ELR (cell line): Measurements from ENCODE around the gene STEAP4.
A peak's percentile ranks its signal among the peaks of the same experiment; 100 is the strongest.

Experiments
- DNase-seq: peaks from one replicate; pipeline ENCODE4 v3.0.0-alpha.2; 2015; ENCODE audit warnings: low read depth

STEAP4 gene

DNA sequence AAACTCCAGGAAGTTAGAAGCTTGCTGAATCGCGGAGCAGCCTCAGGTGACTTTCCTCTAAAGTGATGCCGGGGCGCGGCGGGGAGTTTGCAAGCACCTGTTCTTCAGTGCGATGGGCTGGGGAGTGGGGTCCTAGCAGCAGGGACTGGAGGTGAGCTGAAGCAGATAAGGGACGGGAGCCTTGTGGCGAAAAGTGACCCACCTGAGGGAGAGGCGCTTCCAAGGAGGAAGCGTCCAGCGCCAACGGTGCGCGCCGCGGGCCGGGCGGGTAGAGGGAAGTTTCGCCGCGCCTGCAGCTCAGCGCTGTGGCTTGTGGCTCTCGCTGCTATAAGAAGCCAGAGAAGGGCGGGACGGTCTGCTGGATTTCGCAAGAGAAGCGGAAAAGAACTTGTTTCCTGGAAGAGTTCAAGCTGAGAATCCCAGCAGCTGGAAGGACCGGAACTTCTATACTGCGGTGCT, at the start of gene STEAP4:
Gene STEAP4, minus strand, starts transcription at position 305 of the 459 bp plus-strand sequence. CDS start 22,625 bp downstream, outside the sequence.
- DNase-seq, result peak; percentile 4

DNA sequence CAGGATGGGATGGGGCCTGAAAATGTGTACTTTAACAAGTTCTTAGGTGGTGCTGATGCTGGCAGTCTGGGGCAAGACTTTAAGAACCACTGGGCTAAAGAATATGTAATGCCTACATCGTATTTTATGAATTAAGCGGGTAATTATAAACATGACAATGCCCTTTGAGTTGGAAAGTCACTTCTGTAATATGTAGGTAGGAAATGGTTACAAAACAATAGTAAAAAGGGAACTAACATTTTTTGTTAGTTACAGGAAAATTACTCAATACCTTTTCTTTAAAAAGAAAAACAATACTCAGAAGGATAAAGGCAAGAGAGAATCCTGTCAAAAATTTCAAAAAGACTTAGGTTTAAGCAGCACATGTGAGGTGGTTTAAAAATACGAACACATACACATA, 48.3 kb upstream of the STEAP4 start:
- DNase-seq, result no peak

DNA sequence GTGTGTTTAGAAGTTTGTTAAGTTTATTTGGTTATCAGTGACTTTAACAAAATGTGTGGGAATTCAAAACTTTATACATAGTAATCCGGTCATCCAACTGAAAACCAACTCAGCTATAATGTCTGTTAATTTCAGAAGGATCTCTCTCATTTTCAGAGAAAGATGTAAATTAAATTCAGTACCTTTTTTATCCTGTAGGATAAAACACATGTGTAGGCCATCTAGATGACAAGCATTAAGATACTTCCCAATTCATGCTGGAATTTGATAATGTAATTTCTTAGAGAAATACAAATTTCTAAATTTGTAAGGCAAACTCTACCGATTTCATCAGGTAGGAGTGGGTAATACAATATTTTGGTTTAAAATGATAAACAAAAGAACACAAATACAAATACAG, 43.4 kb upstream of the STEAP4 start:
- DNase-seq, result no peak

DNA sequence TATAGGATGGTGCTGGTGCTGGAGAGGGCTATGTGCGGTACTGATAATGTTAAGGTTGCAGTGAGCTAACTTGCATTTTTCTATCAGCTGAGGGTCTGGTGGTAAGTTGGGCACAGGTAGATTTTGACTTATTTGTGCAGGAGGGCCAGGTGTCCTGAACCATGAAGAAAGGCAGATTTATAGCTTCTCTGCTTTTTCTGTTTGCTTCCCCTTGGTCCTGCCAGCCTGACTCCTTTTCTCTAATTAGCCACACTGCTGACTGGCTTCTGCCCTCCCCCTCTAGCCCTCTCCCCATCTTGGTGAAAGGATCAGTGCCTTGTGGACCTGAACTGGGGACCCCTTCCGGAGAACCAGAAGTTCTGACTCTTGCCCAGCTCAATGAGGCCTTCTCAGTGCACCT, 40.8 kb upstream of the STEAP4 start:
- no peak for DNase-seq

DNA sequence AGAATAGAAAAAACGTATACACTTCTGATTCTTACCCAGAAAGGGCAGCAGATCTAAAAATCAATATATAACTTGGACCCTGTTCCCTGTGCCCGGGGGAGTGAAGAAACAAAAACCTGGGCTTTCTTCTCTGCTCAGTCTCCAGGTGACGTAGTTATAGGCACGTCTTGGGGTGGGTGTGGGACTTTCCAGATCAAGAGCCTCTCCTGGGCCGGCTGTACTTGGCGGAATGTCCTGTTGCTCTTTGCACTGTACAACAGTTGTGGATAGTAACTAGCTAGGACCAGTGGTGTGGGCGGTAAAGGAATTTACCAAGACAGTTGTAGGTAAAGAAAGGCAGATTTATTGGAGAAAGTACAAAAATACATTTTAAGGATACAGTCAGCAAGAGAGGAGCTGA, 40.4 kb upstream of the STEAP4 start:
- no peak for DNase-seq

DNA sequence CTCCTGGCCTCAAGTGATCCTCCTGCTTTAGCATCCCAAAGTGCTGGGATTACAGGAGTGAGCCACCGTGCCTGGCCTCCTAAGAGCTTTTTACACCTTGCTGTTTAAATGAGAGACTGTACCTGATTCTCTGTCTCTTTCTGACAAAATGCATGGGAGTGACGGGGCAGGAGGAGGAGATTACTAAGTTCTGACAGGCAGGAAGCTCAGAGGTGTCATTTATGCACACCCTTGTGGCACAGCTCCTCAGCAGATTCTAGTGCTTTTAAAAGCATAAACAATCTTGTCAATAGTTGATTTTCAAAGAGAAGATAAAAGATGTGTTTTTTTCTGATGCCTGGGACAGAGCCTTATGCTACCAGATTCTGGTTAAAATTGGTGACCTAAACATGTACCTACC, 39.7 kb upstream of the STEAP4 start:
- DNase-seq, result no peak

DNA sequence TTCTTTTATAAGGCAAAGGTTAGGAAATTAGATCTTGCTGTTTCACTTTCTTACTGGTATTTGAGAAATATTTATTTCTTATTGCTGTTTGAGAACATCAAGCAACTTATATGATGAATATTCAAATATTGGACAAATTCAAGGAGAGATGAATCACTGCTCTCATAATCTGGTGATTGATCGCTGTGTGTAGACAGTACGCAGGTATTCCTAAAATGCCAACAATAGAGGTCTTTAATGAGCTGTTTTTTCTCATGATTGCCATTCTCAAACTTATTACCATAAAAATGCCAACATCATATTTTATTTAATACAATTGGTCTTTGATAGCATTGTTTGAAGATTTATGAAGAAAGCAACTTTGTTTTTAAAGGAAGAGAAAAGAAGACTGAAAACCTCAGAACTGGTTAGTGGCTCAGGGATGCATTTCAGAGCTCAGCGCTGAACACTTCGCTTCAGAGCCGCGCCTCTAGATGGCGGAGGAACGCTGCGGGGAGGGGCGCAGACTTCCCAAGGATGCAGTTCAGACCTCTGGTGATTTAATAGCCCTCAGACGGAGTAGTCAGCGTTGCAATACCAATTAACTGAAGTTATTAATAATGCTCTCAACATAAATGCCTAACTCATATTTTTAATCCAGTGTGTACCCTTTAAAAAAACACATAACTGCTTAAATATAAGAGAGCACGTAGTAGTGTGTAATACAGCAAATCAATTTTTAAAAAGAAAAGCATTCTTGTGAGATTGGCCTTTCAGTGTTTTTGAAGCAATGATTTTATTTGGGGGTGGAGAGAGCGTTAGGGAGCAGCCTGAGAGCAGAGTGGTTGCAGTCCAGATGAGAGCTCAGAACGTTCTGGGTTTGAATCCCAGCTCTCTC, 38.5 kb upstream of the STEAP4 start:
- peak; percentile 5 for DNase-seq

DNA sequence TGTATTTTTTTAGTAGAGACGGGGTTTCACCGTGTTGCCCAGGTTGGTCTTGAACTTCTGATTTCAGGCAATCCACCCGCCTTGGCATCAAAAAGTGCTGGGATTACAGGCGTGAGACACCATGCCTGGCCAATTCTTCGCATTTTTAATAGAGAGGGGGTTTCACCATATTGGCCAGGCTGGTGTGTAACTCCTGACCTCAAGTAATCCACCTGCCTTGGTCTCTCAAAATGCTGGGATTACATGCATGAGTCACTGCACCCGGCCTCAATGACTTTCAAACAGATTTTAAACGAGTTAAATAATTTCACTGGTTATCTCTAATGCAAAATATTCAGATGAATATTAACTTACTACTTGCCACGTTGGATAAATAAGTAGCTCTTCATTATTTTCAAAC, 37.6 kb upstream of the STEAP4 start:
- DNase-seq, result no peak

DNA sequence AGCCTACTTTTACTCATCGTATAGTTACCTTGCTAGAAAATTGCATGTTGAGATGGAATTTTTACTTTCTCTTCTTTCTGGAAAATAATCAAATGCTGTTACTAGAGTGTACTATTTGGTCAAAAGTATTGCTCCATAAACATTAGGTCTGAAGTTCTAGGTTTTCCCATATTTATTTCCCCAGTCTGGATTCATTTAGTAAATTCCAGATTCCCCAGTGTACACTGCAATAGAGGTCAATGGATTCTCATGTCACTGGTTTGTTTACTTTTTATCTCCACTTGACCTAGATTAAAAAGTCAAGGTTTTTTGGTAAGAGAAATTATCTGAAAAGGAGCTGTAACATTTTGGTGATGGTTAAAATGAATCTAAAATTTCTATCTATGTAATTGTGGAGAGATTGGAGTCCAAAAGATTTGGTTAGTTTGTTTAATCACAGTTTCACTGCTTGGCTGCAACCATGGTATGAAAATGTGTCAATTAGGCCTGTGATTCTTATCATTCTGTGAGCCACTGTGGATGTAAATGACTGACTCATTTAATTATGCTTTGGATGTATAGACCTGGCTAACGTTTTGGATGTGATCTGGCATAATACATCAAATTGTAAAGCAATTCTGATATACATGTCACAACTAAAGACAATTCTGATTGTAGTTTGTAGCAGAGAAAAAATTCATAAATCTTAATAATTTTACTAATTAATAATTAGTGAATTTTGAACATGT, 32.7 kb upstream of the STEAP4 start:
- no peak for DNase-seq

DNA sequence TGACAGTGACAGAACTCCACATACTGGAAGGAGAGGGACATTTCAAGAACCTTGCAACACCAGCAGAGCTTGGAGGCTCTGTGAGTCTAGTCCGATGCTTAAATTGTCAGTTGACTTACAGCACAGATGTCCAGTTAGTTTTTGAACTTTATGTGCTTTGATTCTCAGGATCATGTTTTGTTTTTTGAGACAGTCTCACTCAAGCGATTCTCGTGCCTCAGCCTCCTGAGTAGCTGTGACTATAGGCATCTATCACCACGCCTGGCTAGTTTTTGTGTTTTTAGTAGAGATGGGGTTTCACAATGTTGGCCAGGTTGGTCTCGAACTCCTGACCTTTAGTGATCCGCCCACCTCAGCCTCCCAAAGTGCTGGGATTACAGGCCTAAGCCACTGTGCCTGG, 31.8 kb upstream of the STEAP4 start:
- DNase-seq, result no peak

DNA sequence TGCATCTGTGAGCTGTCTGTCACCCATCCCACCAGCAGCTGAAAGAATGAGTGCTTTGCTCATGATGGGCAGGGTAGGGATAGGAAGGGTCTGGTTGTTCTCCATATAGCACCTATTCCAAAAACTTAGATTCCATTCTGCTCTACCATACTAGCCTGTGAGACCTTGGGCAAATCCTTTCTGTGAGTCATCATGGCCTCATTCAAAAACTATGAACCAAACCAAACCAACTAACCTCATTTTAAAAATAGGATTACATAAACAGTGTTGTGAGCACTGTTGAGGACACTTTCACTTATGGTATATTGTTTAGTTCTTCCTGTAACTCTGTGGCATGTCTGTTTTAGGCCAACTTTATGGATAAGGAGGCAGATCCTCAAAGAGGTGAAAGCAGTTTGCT, 30.9 kb upstream of the STEAP4 start:
- DNase-seq, result peak; percentile 25

DNA sequence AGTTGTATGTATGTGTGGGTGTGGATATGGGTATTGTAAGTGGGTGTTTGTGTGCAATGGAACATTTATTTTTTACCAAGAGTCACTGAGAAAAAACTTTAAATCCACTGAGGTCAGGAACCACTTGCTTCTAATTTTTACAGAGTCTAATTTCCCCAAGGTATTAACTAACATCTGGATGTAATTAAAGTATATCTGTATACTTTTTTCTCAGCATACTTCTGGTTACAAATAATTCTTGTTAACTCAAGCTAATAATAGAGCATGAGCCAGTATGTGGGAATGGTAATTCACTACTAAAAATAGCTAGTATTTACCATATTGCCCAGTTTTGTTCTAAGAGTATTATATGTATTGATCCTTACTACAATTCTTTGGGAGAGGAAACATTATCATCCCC, 24.6 kb upstream of the STEAP4 start:
- no peak for DNase-seq

DNA sequence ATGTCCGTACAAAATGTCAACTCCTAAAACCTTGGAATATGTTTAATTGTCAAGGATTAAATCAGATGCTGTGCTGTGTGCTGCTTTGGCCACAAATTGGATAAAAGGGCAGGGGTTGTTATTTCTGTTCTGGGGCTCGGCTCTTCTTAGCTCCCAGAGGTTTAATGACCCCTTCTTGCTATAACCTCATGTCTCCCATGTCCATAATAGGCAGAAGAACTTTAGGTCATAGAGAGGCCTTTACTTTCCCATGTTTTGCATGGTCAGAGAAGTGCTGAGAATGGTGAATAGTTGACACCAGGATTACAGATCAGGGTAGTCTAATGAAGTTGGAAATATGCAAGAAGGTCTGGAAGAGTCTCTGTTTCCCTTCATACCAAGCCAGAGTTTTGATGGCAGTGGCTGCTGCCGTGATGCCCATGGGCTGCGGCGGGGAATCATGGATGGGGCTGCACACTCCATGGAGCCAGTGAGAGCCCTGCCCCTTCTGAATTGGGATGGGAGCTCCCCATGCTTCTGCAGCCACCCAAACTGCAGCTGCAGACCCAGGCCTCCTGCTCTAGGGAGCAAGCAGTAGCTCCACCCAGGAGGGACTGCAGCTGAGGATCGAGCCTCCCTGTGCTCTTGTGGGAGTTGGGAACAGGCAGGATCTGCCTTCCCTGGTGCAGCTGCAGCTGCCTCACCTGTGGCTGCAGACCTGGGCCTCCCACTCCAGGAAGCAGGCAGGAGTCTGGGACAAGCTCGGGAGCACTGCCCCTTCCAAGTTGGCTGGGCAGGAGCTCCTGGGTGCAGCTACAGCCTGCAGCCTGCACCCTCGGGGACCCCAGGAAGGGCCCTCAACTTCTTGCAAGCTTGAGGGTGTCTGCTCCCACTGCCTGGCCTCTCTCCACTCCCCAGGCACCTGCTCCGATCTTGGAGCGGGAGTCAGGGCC, 23.1 kb upstream of the STEAP4 start:
- no peak for DNase-seq

DNA sequence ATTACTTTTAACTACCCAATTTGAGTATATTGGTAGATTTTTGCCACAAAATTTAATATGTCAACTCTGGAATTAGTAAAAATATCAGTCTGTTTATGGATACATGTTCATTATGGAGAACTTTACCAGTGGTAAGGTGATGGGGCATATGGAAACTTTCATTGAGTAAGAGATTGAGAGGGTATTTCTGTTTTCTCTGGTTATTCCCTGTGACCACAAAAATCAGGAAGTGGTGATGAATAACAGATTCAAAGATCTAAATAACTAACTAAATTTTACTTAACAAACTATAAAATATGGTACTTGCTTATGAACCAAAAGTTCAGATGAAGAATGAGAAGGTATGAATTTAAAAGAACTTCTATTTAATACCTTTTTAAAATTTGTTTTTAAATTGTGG, 22.1 kb upstream of the STEAP4 start:
- no peak for DNase-seq

DNA sequence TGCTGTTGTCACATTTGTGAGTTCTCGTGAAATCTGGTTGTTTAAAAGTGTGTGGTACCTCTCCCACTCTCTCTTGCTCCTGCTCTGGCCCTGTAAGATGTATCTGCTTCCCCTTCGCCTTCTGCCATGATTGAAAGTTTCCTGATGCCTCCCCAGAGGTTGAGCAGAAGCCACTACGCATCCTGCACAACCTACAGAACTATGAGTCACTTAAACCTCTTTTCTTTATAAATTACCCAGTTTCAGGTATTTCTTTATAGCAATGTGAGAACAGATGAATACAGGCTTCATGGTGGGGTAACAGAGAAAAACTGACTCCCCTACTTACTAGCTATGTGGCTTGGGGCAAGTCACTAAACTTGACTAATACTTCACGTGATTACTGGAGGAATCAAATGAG, 18.0 kb upstream of the STEAP4 start:
- DNase-seq, result no peak

DNA sequence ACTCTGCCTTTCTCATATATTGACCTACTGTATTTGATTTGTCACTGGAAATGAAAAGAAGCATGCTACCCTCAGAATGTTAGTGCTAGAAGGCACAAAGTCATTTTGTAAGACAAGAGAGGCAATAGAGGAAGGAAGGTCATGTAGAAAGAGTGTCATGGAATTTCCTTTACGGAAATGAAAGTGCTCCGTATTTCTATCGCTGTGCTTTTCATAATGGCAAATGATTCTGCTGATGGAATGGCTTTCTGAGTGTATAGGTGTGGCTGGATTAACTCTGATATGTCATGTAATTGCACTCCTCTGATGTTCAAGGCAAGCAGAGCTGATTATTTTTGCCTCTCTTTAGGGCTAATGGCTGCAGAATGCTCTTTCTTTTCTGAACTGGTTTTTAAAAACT, 15.5 kb upstream of the STEAP4 start:
- DNase-seq, result no peak

DNA sequence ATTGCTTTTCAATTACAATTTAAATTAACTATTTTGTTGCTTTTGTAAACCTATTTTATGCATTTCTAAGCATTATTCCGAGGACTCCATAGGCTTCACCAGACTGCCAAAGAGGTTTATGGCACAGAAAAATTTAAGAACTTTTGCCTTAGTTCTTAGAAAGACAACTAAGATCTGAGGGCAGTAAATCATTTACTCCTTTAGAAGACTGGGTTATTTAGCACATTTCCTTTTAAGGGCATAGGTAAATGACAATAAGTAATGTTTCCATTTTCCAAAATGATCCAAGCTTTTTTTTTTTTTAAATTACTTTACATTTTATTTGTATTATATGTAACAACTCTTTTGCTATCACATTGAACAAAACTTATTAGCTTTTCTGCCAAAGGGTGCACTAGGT, 15.0 kb upstream of the STEAP4 start:
- no peak for DNase-seq

DNA sequence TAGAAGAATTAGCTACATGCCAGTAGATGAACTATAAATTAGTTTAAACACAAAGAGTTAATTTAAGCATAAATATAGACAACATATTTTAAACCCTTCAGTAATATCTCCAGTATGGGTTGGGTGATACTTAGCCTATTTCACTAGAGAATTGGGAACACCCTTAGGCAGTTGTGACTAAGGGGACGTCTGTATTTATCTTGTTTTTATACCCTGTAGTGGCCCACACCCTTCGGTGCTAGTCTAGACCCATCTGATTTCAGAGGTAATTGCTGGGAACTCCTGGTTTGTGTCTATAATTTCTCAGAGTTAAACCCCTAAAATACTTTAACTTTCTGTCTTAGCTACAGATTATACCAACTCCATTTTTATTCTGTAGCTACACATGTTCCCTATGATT, 11.5 kb upstream of the STEAP4 start:
- no peak for DNase-seq

DNA sequence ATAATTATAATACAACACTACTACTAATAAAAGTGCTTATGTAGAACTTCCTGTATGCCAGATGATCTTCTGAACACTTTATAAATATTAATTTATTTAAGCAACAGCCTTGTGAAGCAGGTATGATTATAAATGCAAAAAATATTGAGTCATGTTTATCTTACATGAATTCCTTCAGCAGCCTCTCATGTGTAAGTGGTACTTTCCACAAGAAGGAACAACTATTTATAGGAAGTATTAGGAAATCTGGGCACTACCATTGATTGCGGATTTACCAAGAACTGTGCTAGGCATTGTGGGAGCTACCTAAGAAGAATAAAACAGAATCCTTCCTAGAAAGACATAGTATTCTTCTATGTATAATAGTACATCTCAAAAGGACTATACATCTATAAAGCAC, 10.7 kb upstream of the STEAP4 start:
- no peak for DNase-seq

DNA sequence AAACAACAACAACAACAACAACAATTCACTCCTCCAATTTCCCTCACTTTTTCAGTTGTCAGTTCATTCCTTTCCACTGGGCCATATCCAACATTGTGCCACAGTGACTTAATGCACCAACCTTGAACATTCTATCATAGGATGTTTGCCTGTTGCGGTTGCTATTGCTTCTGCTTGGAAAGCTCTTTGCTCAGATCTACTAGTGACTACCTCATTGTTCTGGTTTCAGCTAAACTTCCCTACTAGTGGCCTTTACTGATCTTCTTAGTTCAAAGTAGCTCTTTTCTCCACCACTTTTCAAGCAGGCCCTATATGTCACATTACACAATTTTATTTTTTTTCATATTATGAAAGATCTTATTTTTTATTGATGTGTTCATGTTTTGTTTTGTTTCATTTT, 9.8 kb upstream of the STEAP4 start:
- no peak for DNase-seq

DNA sequence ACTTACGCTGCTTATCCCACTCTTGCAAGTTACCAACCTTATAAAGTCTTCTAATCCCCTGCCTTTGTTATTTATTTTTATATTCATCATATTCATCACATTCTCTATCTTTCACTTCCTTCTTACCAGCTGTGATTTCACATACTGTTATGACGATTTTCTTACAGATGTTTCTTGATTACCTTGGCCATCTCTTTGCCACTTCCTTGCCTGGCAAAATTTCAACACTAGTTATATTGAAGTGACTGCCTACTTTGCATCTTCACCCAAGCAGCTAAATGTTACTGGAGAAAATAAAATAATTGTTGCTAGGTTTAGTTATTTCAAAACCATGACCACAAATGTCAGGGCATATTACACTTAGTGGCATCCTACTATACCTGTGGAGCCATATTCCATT, 8.8 kb upstream of the STEAP4 start:
- no peak for DNase-seq

DNA sequence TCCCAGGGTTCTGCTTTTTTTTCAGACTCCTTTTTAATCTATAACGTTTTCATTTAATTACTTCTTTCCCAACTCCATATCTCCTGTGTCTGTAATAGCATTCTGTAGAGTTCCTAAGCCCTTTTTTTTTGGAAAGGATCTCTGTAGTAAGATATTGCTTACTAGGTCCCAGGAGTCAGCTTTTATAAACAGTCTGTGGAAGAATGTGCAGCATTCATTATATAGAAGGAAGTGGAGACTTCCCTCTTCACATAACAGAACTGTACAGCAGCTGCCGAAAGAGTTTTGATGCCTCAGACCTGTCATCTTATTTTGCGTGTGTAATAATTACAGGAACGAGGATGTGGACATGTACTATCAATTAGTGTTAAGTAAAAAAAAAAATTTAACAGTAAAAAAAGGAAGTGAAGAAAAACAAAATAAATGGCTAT, 7.4 kb upstream of the STEAP4 start:
- DNase-seq, result no peak
